Nephron (organoid): Measurements from ENCODE around the gene CACNA1C.

ENCODE experiments used
- H3K27ac Mint-ChIP-seq, 3 experiments: 2 replicates each; pipeline ENCODE4 v1.8.0; 2020; ENCODE audit warnings: mixed read lengths in 3 of 3, mild to moderate bottlenecking in 2 of 3, moderate library complexity in 1 of 3
- H3K27me3 Mint-ChIP-seq: 2 replicates; pipeline ENCODE4 v1.8.0; 2021; ENCODE audit warnings: low read depth, mild to moderate bottlenecking, moderate library complexity, mixed read lengths
- H3K36me3 Mint-ChIP-seq: 2 replicates; pipeline ENCODE4 v1.8.0; 2020; ENCODE audit warnings: low read depth, mixed read lengths
- H3K4me1 Mint-ChIP-seq: 2 replicates; pipeline ENCODE4 v1.8.0; 2020; ENCODE audit warnings: mixed read lengths
- H3K4me3 Mint-ChIP-seq, 3 experiments: 2 replicates each; pipeline ENCODE4 v1.8.0; 2020; ENCODE audit warnings: mild to moderate bottlenecking in 3 of 3, mixed read lengths in 3 of 3, moderate library complexity in 2 of 3
- H3K9me3 Mint-ChIP-seq: 2 replicates; pipeline ENCODE4 v1.8.0; 2020; ENCODE audit warnings: mixed read lengths
- CTCF ChIP-seq, 3 experiments: fragments of 200-600 bp; sonication (generic); IDR thresholded peaks; one replicate each; pipeline ENCODE4 v1.5.0; 2021; ENCODE audit warnings: antibody characterized with exemption in 3 of 3; ENCODE audit not compliant: unreplicated experiment in 3 of 3

Gene CACNA1C

GRCh38 chr12:2520722-2521246 is 468.0 kb downstream of the CACNA1C start:
- TF ChIP-seq CTCF (IDR thresholded peaks at IDR 0.05; ENCODE audit: unreplicated experiment in 3 of 3), result no peak
- no peak overlapping the region for H3K27ac Mint-ChIP-seq
- H3K27me3 Mint-ChIP-seq, result peaks cover 31% of the 10 kb centered on the region
- H3K4me3 Mint-ChIP-seq, result no peak overlapping the region
- no peaks in the 10 kb centered on the region for H3K9me3 Mint-ChIP-seq
- peaks cover 11% of the 10 kb centered on the region for H3K36me3 Mint-ChIP-seq
- peaks cover 20% of the 10 kb centered on the region for H3K4me1 Mint-ChIP-seq

- no peak for TF ChIP-seq CTCF (IDR thresholded peaks at IDR 0.05; ENCODE audit: unreplicated experiment in 3 of 3)
- Mint-ChIP-seq H3K4me1 (peaks cover 27% of the 10 kb centered on the region), H3K4me3 (no peak overlapping the region), H3K27ac (no peak overlapping the region), H3K36me3 (peaks cover 11% of the 10 kb centered on the region), H3K27me3 (peaks cover 27% of the 10 kb centered on the region), H3K9me3 (no peaks in the 10 kb centered on the region)
Observed at GRCh38 chr12:2523317-2523716, 470.5 kb downstream of the CACNA1C start.

- Mint-ChIP-seq H3K27ac (peak overlapping the region in 2 of 3 experiments; percentile 9 to 45), H3K9me3 (no peaks in the 10 kb centered on the region), H3K4me1 (peaks cover 30% of the 10 kb centered on the region), H3K36me3 (peaks cover 11% of the 10 kb centered on the region), H3K27me3 (peaks cover 27% of the 10 kb centered on the region), H3K4me3 (no peak overlapping the region)
- TF ChIP-seq CTCF (IDR thresholded peaks at IDR 0.05; ENCODE audit: unreplicated experiment in 3 of 3), result no peak
Observed at GRCh38 chr12:2523844-2524243, 471.1 kb downstream of the CACNA1C start.

- Mint-ChIP-seq H3K27ac (no peak overlapping the region), H3K27me3 (peaks cover 20% of the 10 kb centered on the region), H3K36me3 (peaks cover 7% of the 10 kb centered on the region), H3K9me3 (no peaks in the 10 kb centered on the region), H3K4me1 (peaks cover 43% of the 10 kb centered on the region), H3K4me3 (no peak overlapping the region)
- no peak for TF ChIP-seq CTCF (IDR thresholded peaks at IDR 0.05; ENCODE audit: unreplicated experiment in 3 of 3)
Observed at GRCh38 chr12:2526371-2526770, 473.6 kb downstream of the CACNA1C start.

- no peak overlapping the region for H3K4me3 Mint-ChIP-seq
- H3K27me3 Mint-ChIP-seq, result peaks cover 12% of the 10 kb centered on the region
Observed at GRCh38 chr12:2528001-2528400, 475.2 kb downstream of the CACNA1C start.

More at GRCh38 chr12:2528001-2528400, 475.2 kb downstream of the CACNA1C start:
- Mint-ChIP-seq H3K27ac (no peak overlapping the region), H3K9me3 (no peaks in the 10 kb centered on the region), H3K36me3 (no peaks in the 10 kb centered on the region), H3K4me1 (peaks cover 59% of the 10 kb centered on the region)
- TF ChIP-seq CTCF (IDR thresholded peaks at IDR 0.05; ENCODE audit: unreplicated experiment in 3 of 3), result no peak
